Measurements from ENCODE around the gene NXPE2.

NXPE2 gene

GRCh38 chr11:114745150-114745671 is 66.9 kb downstream of the NXPE2 start:
- H3K4me3 ChIP-seq (ENCODE audit: low read depth in 1 of 2, low read length in 1 of 2) = no peak overlapping the region
- H3K27ac ChIP-seq = no peak overlapping the region
- TF ChIP-seq CTCF (IDR thresholded peaks at IDR 0.05) = no peak
- no peaks in the 10 kb centered on the region for H3K9me3 ChIP-seq
- H3K36me3 ChIP-seq = no peaks in the 10 kb centered on the region
- no peaks in the 10 kb centered on the region for H3K27me3 ChIP-seq
- no peaks in the 10 kb centered on the region for H3K4me1 ChIP-seq (ENCODE audit: control insufficient read depth in 1 of 2, insufficient read depth in 1 of 2, low read depth in 1 of 2, low read length in 1 of 2)

- Histone ChIP-seq H3K4me3 (ENCODE audit: low read depth in 1 of 2, low read length in 1 of 2) (no peak overlapping the region), H3K27me3 (no peaks in the 10 kb centered on the region), H3K36me3 (no peaks in the 10 kb centered on the region), H3K9me3 (no peaks in the 10 kb centered on the region), H3K27ac (no peak overlapping the region), H3K4me1 (ENCODE audit: control insufficient read depth in 1 of 2, insufficient read depth in 1 of 2, low read depth in 1 of 2, low read length in 1 of 2) (no peaks in the 10 kb centered on the region)
- no peak for TF ChIP-seq CTCF (IDR thresholded peaks at IDR 0.05)
These were observed 67.7 kb downstream of the NXPE2 start for GRCh38 chr11:114746013-114746412.
